ENCODE data around the gene SNX13. TPM values are rescaled to one million over a fixed set of nuclear protein-coding genes. Genes with fewer than 3 reads are reported as not detected.

SNX13 gene
- total and polyA plus RNA-seq, 2 donors (not counting 3 experiments of a cell fraction or from before 2014, with no cell fraction given): 6.1 to 28.5 TPM

GRCh38 chr7:17921857-17922416, 18.4 kb downstream of the SNX13 start:
- TF ChIP-seq GATA2 (IDR thresholded peaks at IDR 0.05; ENCODE audit: insufficient read depth, insufficient read length, low read depth, low read length): no peak
- no peak for TF ChIP-seq JUN (IDR thresholded peaks at IDR 0.05; ENCODE audit: borderline replicate concordance, insufficient read depth, insufficient read length, low read depth)
- no peak for TF ChIP-seq POLR2AphosphoS5 (IDR thresholded peaks at IDR 0.05; ENCODE audit: insufficient read depth, low read depth, low read length)
- TF ChIP-seq POLR2A (IDR thresholded peaks at IDR 0.05; ENCODE audit: low read depth, low read length): no peak
- no peak for TF ChIP-seq CTCF (IDR thresholded peaks at IDR 0.05; ENCODE audit: extremely low read depth in 1 of 2, insufficient read depth in 1 of 2, low read depth in 1 of 2, low read length in 2 of 2)
- no peak for TF ChIP-seq MAX (IDR thresholded peaks at IDR 0.05; ENCODE audit: insufficient read depth, insufficient read length)
- no peak for TF ChIP-seq EZH2 (IDR thresholded peaks at IDR 0.05; ENCODE audit: borderline replicate concordance, low read depth, low read length, severe bottlenecking)
- no peak for TF ChIP-seq FOS (IDR thresholded peaks at IDR 0.05; ENCODE audit: borderline replicate concordance, insufficient read depth, low read length)
- TF ChIP-seq MYC (IDR thresholded peaks at IDR 0.05; ENCODE audit: low read depth, low read length): no peak
- no peaks in the 10 kb centered on the region for H4K20me1 ChIP-seq (replicated peaks; ENCODE audit: control insufficient read depth, extremely low read depth, insufficient read depth, low read length)
- ChIA-PET CTCF (interaction anchor here (1.3 kb wide), 1 partner anchor 152 kb away, joined by 3 read pairs; no protein-coding TSS in a partner anchor), POLR2A (no interaction called here)
- H3K27ac ChIP-seq (ENCODE audit: insufficient read depth, low read depth, low read length): no peak overlapping the region
- no peaks in the 10 kb centered on the region for H3K9me1 ChIP-seq (replicated peaks; ENCODE audit: control insufficient read depth, extremely low read depth, insufficient read depth, low read length)
- dilution Hi-C loops (cut with MboI; ENCODE audit: extremely low pct_ligation_motif_present, low sequenced_read_pairs) (no loop called here), intact Hi-C loops (cut with micrococcal nuclease) (no loop called here)
- no TSS peak for BruUV-seq (replicated peaks)
- no peak overlapping the region for H3K4me2 ChIP-seq (ENCODE audit: insufficient read depth, low read length)
- peaks cover 62% of the 10 kb centered on the region for H3K79me2 ChIP-seq (ENCODE audit: control insufficient read depth, insufficient read depth, low read length)
- no peaks in the 10 kb centered on the region for H3K9me3 ChIP-seq (replicated peaks; ENCODE audit: control insufficient read depth, insufficient read depth, low read length)
- no peak overlapping the region for H3K9ac ChIP-seq (replicated peaks; ENCODE audit: extremely low read depth, insufficient read depth, low read length)
- H3K4me3 ChIP-seq (replicated peaks in 1 of 3; ENCODE audit: insufficient read depth in 1 of 3, low read depth in 1 of 3, low read length in 3 of 3): no peak overlapping the region
- no peaks in the 10 kb centered on the region for H3K4me1 ChIP-seq (ENCODE audit: control insufficient read depth, extremely low read depth, insufficient read depth, low read length)
- no peak for FAIRE-seq
- DNase-seq (ENCODE audit: low read depth, low spot score): no peak
- H3K27me3 ChIP-seq (ENCODE audit: control insufficient read depth in 2 of 2, insufficient read depth in 2 of 2, low read length in 2 of 2): no peaks in the 10 kb centered on the region
- H2AFZ ChIP-seq (ENCODE audit: low read depth, low read length): no peak overlapping the region
- H3K36me3 ChIP-seq (ENCODE audit: control insufficient read depth in 2 of 2, extremely low read depth in 1 of 2, insufficient read depth in 2 of 2, low read length in 2 of 2): no peaks in the 10 kb centered on the region
